Glutamatergic neuron (in vitro differentiated cells): ENCODE results near the gene RETREG2. TPM values are rescaled to one million over a fixed set of nuclear protein-coding genes. Genes with fewer than 3 reads are reported as not detected.

Experiments used
- DNase-seq: peaks from one replicate; pipeline ENCODE4 v3.0.0; 2022
- H3K27ac Mint-ChIP-seq: one replicate; pipeline ENCODE4 v1.8.0; 2020; ENCODE audit warnings: mild to moderate bottlenecking, mixed read lengths, inconsistent platforms; ENCODE audit not compliant: unreplicated experiment
- H3K27me3 Mint-ChIP-seq: one replicate; pipeline ENCODE4 v1.8.0; 2020; ENCODE audit warnings: mild to moderate bottlenecking, moderate library complexity, mixed read lengths, inconsistent platforms; ENCODE audit not compliant: unreplicated experiment
- H3K36me3 Mint-ChIP-seq: one replicate; pipeline ENCODE4 v1.8.0; 2020; ENCODE audit warnings: mild to moderate bottlenecking, mixed read lengths, inconsistent platforms; ENCODE audit not compliant: unreplicated experiment
- H3K4me1 Mint-ChIP-seq: one replicate; pipeline ENCODE4 v1.8.0; 2020; ENCODE audit warnings: mild to moderate bottlenecking, low read depth, mixed read lengths, inconsistent platforms; ENCODE audit not compliant: unreplicated experiment
- H3K4me3 Mint-ChIP-seq: one replicate; pipeline ENCODE4 v1.8.0; 2020; ENCODE audit warnings: mild to moderate bottlenecking, mixed read lengths, inconsistent platforms; ENCODE audit not compliant: unreplicated experiment
- H3K9me3 Mint-ChIP-seq: one replicate; pipeline ENCODE4 v1.8.0; 2020; ENCODE audit warnings: mild to moderate bottlenecking, moderate library complexity, mixed read lengths, inconsistent platforms; ENCODE audit not compliant: unreplicated experiment
- total RNA-seq: library from RNA; stranded (reverse); fragmentation: NEBNext Ultra II Directional; extraction: Animal tissue kit (Norgen Biotek cat#: 25700); gene quantifications from one replicate; pipeline ENCODE4 v1.2.1, GENCODE V29; 2021; ENCODE audit not compliant: unreplicated experiment
- TF ChIP-seq, protein P1 (sequence below): fragments of 200-600 bp; sonication (generic); IDR thresholded peaks from one replicate; pipeline ENCODE4 v1.5.0; 2021; ENCODE audit not compliant: partially characterized antibody, unreplicated experiment

The RETREG2 gene
- total RNA-seq, 1 donor from 2014 or later = 167 TPM

DNA sequence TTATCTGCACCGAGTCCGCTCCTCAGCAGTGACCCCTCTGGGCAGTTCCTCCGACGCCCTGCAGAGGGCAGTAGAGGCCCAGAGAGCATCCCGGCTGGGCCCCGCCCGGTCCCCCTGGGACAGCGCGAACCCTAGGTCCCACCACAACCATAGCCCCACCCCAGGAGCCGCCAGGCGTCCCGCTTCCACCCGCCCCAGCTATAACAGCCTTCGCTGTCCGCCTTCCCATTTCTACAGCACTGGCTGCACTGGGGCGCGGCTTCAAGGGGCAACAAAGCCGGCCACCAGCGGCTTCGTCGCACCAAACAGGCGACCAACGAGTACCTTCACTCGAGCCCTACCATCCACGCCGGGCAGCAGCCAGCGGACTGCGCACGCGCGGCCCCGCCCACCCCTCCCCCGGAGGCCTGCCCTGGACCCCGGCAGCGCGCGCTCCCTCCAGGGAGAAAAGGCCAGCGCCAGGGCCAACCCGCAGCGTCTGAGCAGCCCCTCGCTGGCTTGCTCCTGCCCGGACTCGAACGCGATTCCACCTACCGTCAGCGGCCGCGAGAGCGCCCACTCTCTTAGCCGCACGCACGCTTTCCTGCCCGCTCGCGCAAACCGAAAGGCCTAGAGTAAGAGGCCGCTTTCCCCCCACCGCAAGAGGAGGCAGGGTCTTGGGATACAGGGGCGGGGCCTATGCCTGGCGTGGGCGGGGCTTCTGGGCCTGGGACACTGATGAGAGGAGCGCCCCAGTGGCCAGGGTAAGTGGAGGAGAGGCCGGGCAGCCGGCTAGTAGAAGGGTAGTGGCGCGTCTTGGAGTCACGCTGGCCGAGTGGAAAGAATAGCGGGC, 17.7 kb upstream of the RETREG2 start, which contains the start of gene NHEJ1:
TSS of gene NHEJ1 (minus strand) at position 630 of the 832 bp plus-strand sequence. CDS start 2,453 bp downstream, outside the sequence.
- peak within 1 kb of the TSS; percentile 94 for H3K27ac Mint-ChIP-seq
- H3K36me3 Mint-ChIP-seq = no peaks in the 10 kb centered on the region
- H3K4me1 Mint-ChIP-seq = peaks cover 8% of the 10 kb centered on the region
- H3K4me3 Mint-ChIP-seq = peak within 1 kb of the TSS; percentile 90
- H3K9me3 Mint-ChIP-seq = peaks cover 5% of the 10 kb centered on the region
- H3K27me3 Mint-ChIP-seq = peaks cover 9% of the 10 kb centered on the region
- peak; percentile 96 for DNase-seq
- TF ChIP-seq, protein P1, sequence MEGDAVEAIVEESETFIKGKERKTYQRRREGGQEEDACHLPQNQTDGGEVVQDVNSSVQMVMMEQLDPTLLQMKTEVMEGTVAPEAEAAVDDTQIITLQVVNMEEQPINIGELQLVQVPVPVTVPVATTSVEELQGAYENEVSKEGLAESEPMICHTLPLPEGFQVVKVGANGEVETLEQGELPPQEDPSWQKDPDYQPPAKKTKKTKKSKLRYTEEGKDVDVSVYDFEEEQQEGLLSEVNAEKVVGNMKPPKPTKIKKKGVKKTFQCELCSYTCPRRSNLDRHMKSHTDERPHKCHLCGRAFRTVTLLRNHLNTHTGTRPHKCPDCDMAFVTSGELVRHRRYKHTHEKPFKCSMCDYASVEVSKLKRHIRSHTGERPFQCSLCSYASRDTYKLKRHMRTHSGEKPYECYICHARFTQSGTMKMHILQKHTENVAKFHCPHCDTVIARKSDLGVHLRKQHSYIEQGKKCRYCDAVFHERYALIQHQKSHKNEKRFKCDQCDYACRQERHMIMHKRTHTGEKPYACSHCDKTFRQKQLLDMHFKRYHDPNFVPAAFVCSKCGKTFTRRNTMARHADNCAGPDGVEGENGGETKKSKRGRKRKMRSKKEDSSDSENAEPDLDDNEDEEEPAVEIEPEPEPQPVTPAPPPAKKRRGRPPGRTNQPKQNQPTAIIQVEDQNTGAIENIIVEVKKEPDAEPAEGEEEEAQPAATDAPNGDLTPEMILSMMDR = peak; percentile 99

DNA sequence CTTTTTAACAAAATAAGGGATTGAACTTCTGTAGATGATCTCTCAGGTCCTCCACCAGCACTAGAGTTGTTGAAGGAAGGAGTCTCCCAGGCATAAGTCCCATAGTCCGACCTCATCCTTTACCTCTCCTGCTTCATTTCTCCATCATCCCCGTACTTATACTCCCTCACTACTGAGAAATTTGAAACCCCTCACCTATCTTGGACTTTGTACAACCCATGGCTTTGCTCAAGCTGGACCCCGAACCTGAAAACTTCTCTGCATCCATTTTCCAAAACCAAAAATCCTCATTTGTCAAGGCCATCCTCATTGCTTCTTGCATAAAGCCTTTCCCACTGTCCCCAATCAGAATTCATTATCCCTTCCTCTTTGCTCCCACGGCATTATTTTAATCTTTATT, 17.0 kb upstream of the RETREG2 start:
- TF ChIP-seq, protein P1 = no peak
- Mint-ChIP-seq H3K4me3 (peak overlapping the region; percentile 81), H3K36me3 (no peaks in the 10 kb centered on the region), H3K4me1 (peaks cover 8% of the 10 kb centered on the region), H3K27me3 (peaks cover 11% of the 10 kb centered on the region), H3K27ac (peak overlapping the region; percentile 90), H3K9me3 (peaks cover 5% of the 10 kb centered on the region)
- no peak for DNase-seq

DNA sequence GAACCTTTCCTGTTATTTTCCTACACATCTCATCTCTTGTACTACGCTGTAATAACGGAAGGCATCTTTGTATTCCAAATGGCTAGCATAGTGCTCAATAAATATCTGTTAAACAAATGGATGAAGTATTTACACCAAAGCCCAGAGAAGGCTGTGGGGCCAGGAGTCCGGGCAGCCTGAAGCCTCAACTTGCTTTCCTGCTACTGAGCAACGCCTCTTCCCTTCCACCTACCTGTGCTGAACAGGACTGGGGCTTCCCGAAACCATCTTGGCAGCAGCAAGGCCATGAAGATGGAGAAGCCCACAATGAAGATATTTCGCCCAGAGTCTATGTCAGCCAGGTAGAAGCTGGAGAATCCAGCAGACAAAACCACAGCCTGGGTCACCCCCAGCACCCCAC, 14.9 kb upstream of the RETREG2 start:
- Mint-ChIP-seq H3K36me3 (no peaks in the 10 kb centered on the region), H3K4me1 (peaks cover 5% of the 10 kb centered on the region), H3K4me3 (no peak overlapping the region), H3K27ac (no peak overlapping the region), H3K27me3 (peaks cover 12% of the 10 kb centered on the region), H3K9me3 (peaks cover 7% of the 10 kb centered on the region)
- DNase-seq = no peak
- TF ChIP-seq, protein P1 = no peak

DNA sequence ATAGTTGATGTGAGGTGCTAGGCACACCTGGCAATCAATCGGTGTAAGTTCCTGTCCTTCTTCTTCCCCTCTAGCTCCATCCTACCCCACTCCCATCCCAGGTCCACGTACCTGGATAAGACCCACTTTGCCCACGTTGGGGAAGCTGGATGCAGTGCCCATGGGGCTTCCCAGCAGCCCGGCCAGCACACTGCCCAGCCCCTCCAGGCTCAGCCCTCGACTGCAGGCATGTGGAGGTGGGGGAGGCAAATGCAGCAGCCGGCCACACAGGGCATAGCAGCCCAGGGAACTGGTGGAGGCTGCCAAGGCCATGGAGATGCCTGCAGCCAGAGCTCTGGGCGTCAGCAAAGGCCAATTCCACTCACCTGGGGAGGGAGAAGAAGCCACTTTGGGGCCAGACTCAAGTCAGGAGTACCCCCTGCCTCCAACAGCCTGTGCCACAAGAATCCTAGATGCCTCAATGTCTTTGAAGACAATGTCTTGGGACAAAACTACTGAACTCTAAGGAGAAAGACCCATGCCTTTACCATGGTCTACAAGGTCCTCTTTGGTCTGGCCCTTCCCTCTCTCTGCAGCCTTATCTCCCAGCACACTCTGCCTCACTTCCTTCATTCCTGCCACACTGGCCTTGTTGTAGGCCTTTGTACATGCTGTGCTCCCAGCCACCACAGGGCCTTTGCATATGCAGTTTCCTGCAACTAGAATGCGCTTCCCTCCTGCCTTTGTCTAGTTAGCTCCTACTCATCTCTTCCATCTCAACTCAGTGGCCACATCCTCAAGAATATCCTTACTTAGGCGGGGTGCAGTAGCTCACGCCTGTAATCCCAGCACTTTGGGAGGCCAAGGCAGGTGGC, 12.8 kb upstream of the RETREG2 start:
- no peaks in the 10 kb centered on the region for H3K4me1 Mint-ChIP-seq
- no peaks in the 10 kb centered on the region for H3K36me3 Mint-ChIP-seq
- no peak overlapping the region for H3K4me3 Mint-ChIP-seq
- DNase-seq = no peak
- TF ChIP-seq, protein P1 = no peak
- peaks cover 7% of the 10 kb centered on the region for H3K27me3 Mint-ChIP-seq
- peaks cover 5% of the 10 kb centered on the region for H3K9me3 Mint-ChIP-seq
- H3K27ac Mint-ChIP-seq = no peak overlapping the region
